Common myeloid progenitor, CD34-positive (primary cell): ENCODE results near the gene VCAM1.
"Not testable (repeated sequence)": the region's sequence is repeated elsewhere in the genome, so short reads cannot be mapped to it uniquely, and the experiment has no call there.

ENCODE experiments used
- CTCF ChIA-PET: fragments of 350-600 bp; sonication (Branson Sonifier 250); formaldehyde crosslinking; loops from one replicate; lab custom pipeline; 2021; ENCODE audit warnings: antibody characterized with exemption; lab: Charles Lee
- POLR2A ChIA-PET: fragments of 350-600 bp; sonication (Branson Sonifier 250); formaldehyde crosslinking; loops from one replicate; lab custom pipeline; 2021; ENCODE audit warnings: antibody characterized with exemption; lab: Charles Lee
- DNase-seq, 3 donors: peaks; one replicate each; pipeline versions ENCODE4 v3.0.0 to v3.0.0-alpha.2; 2013
- H3K27ac ChIP-seq, 2 experiments: 1 replicate in 1 of 2; 2 replicates in 1 of 2; pipeline ENCODE4 v1.7.0; 2013; ENCODE audit warnings: inconsistent platforms in 2 of 2, low read length in 2 of 2, mild to moderate bottlenecking in 2 of 2, low read depth in 1 of 2, moderate library complexity in 1 of 2; ENCODE audit not compliant: severe bottlenecking in 2 of 2, insufficient read depth in 1 of 2, poor library complexity in 1 of 2
- H3K27me3 ChIP-seq, 5 experiments: replicated peaks in 2 of 5; 1 replicate in 3 of 5; 2 replicates in 2 of 5; pipeline versions ENCODE4 v1.6.1 to v1.7.0; 2013; ENCODE audit warnings: low read length in 4 of 5, mild to moderate bottlenecking in 2 of 5, moderate library complexity in 2 of 5, inconsistent platforms in 1 of 5; ENCODE audit not compliant: insufficient read depth in 5 of 5, control insufficient read depth in 4 of 5
- H3K36me3 ChIP-seq, 4 experiments: 1 replicate in 2 of 4; 2 replicates in 2 of 4; pipeline versions ENCODE4 v1.6.1 to v1.7.0; 2013; ENCODE audit warnings: low read length in 3 of 4, control low read depth in 1 of 4, mild to moderate bottlenecking in 1 of 4; ENCODE audit not compliant: control insufficient read depth in 4 of 4, insufficient read depth in 4 of 4
- H3K4me1 ChIP-seq, 4 experiments: 1 replicate in 3 of 4; 2 replicates in 1 of 4; pipeline versions ENCODE4 v1.6.1 to v1.7.1; 2013; ENCODE audit warnings: low read length in 3 of 4, mild to moderate bottlenecking in 3 of 4, control low read depth in 1 of 4, inconsistent platforms in 1 of 4, moderate library complexity in 1 of 4; ENCODE audit not compliant: control insufficient read depth in 4 of 4, insufficient read depth in 4 of 4; ENCODE audit errors: control extremely low read depth in 1 of 4
- H3K4me3 ChIP-seq, 7 experiments: 1 replicate in 4 of 7; 2 replicates in 3 of 7; pipeline versions ENCODE4 v1.5.1 to v1.7.0; 2013; ENCODE audit warnings: mild to moderate bottlenecking in 7 of 7, low read length in 6 of 7, moderate library complexity in 6 of 7, inconsistent platforms in 2 of 7, low read depth in 2 of 7, control low read depth in 1 of 7; ENCODE audit not compliant: insufficient read depth in 4 of 7, control insufficient read depth in 1 of 7; ENCODE audit errors: extremely low read depth in 1 of 7
- H3K9me3 ChIP-seq, 5 experiments: 1 replicate in 4 of 5; 2 replicates in 1 of 5; pipeline versions ENCODE4 v1.6.1 to v1.7.1; 2013; ENCODE audit warnings: low read length in 4 of 5, mild to moderate bottlenecking in 2 of 5, inconsistent platforms in 1 of 5, low read depth in 1 of 5, moderate library complexity in 1 of 5; ENCODE audit not compliant: control insufficient read depth in 4 of 5, insufficient read depth in 2 of 5; ENCODE audit errors: control extremely low read depth in 1 of 5
- WGBS: methylation state at CpG from one replicate; pipeline ENCODE4 v1.1.5; 2013; ENCODE audit not compliant: insufficient coverage; 5-methylcytosine and 5-hydroxymethylcytosine counted together

The VCAM1 gene

GRCh38 chr1:100774370-100774769 is 54.8 kb downstream of the VCAM1 start:
- CTCF ChIA-PET = no interaction called here
- POLR2A ChIA-PET = no interaction called here
- DNase-seq = no peak
- H3K9me3 ChIP-seq = peaks cover 0 to 4% (median 0%) of the 10 kb centered on the region in 5 experiments
- H3K36me3 ChIP-seq = no peaks in the 10 kb centered on the region
- no peak overlapping the region for H3K4me3 ChIP-seq
- peaks cover 0 to 5% (median 0%) of the 10 kb centered on the region in 4 experiments for H3K4me1 ChIP-seq
- no peaks in the 10 kb centered on the region for H3K27me3 ChIP-seq
- no CpG with 5 or more reads among the region's 1 CpG for WGBS
- no peak overlapping the region for H3K27ac ChIP-seq

GRCh38 chr1:100775483-100775882 is 55.9 kb downstream of the VCAM1 start:
- Histone ChIP-seq H3K27me3 (no peaks in the 10 kb centered on the region), H3K4me3 (no peak overlapping the region), H3K9me3 (peaks cover 0 to 4% (median 0%) of the 10 kb centered on the region in 5 experiments), H3K36me3 (no peaks in the 10 kb centered on the region), H3K27ac (no peak overlapping the region), H3K4me1 (no peaks in the 10 kb centered on the region)
- WGBS = 100% methylated on average over 1 of the region's 4 CpGs
- ChIA-PET CTCF (no interaction called here), POLR2A (no interaction called here)
- no peak for DNase-seq

GRCh38 chr1:100778748-100779147 is 59.2 kb downstream of the VCAM1 start:
- no peaks in the 10 kb centered on the region for H3K27me3 ChIP-seq
- no peak for DNase-seq
- H3K36me3 ChIP-seq = no peaks in the 10 kb centered on the region
- H3K4me3 ChIP-seq = no peak overlapping the region
- H3K4me1 ChIP-seq = no peaks in the 10 kb centered on the region
- ChIA-PET POLR2A (no interaction called here), CTCF (no interaction called here)
- H3K27ac ChIP-seq = no peak overlapping the region
- H3K9me3 ChIP-seq = peaks cover 0 to 11% (median 0%) of the 10 kb centered on the region in 5 experiments

GRCh38 chr1:100780814-100781213 is 61.3 kb downstream of the VCAM1 start:
- no peak for DNase-seq
- H3K4me3 ChIP-seq = no peak overlapping the region
- no peaks in the 10 kb centered on the region for H3K27me3 ChIP-seq
- H3K9me3 ChIP-seq = peaks cover 0 to 7% (median 0%) of the 10 kb centered on the region in 5 experiments
- CTCF ChIA-PET = no interaction called here
- peaks cover 0 to 3% (median 0%) of the 10 kb centered on the region in 4 experiments for H3K4me1 ChIP-seq
- H3K36me3 ChIP-seq = no peaks in the 10 kb centered on the region
- no peak overlapping the region for H3K27ac ChIP-seq
- POLR2A ChIA-PET = no interaction called here

- DNase-seq, H3K4me1 ChIP-seq, POLR2A ChIA-PET, H3K27me3 ChIP-seq, H3K27ac ChIP-seq, CTCF ChIA-PET, H3K9me3 ChIP-seq, H3K36me3 ChIP-seq, H3K4me3 ChIP-seq: not testable (repeated sequence)
- 100% methylated on average over 2 of the region's 3 CpGs for WGBS
Measured at GRCh38 chr1:100781728-100782127, 62.2 kb downstream of the VCAM1 start.

- WGBS = 57% methylated on average over 1 of the region's 1 CpG
- no peak overlapping the region for H3K27ac ChIP-seq
- CTCF ChIA-PET = no interaction called here
- peaks cover 0 to 12% (median 2%) of the 10 kb centered on the region in 4 experiments for H3K4me1 ChIP-seq
- no peak for DNase-seq
- peaks cover 0 to 7% (median 0%) of the 10 kb centered on the region in 5 experiments for H3K9me3 ChIP-seq
- no peaks in the 10 kb centered on the region for H3K27me3 ChIP-seq
- H3K4me3 ChIP-seq = no peak overlapping the region
- H3K36me3 ChIP-seq = no peaks in the 10 kb centered on the region
- POLR2A ChIA-PET = no interaction called here
Measured at GRCh38 chr1:100782473-100783039, 63.0 kb downstream of the VCAM1 start.

- H3K27me3 ChIP-seq = no peaks in the 10 kb centered on the region
- WGBS = 50% methylated on average over 4 of the region's 5 CpGs
- peak overlapping the region in 4 of 7 experiments; percentile 9 to 39 (median 16) for H3K4me3 ChIP-seq
- peak overlapping the region in 1 of 2 experiments; percentile 39 for H3K27ac ChIP-seq
- ChIA-PET CTCF (no interaction called here), POLR2A (no interaction called here)
- DNase-seq = peak; percentile 59 to 93 (median 83)
- H3K9me3 ChIP-seq = peaks cover 0 to 7% (median 0%) of the 10 kb centered on the region in 5 experiments
- no peaks in the 10 kb centered on the region for H3K36me3 ChIP-seq
- peaks cover 0 to 12% (median 2%) of the 10 kb centered on the region in 4 experiments for H3K4me1 ChIP-seq
Measured at GRCh38 chr1:100785470-100786052, 66.0 kb downstream of the VCAM1 start.
